Panc1 (cell line): ENCODE results near the gene ZNF835. TPM values are rescaled to one million over a fixed set of nuclear protein-coding genes. Genes with fewer than 3 reads are reported as not detected.

Source experiments
- ATAC-seq: fragments of 200-7000 bp; cut with Tn5 transposase; 2 replicates; pipeline ENCODE4 v1.9.1; 2020; ENCODE audit warnings: mild to moderate bottlenecking, moderate library complexity
- BruUV-seq: library from RNA; stranded (reverse); fragments of 400-500 nt; replicated peaks from 2 replicates; lab custom pipeline; 2021; lab: Mats Ljungman, UMichigan
- CTCF ChIA-PET: fragments of 300-600 bp; sonication (Branson Sonifier 250); formaldehyde crosslinking; loops from one replicate; lab custom pipeline; 2022; ENCODE audit warnings: antibody characterized with exemption; lab: Charles Lee
- POLR2A ChIA-PET: fragments of 300-600 bp; sonication (Branson Sonifier 250); formaldehyde crosslinking; loops from one replicate; lab custom pipeline; 2022; ENCODE audit warnings: antibody characterized with exemption; lab: Charles Lee
- DNase-seq: peaks from one replicate; pipeline ENCODE4 v3.0.0-alpha.2; 2010; ENCODE audit warnings: low read depth, low spot score
- H3K27ac ChIP-seq: 2 replicates; pipeline ENCODE4 v1.5.1; 2011; ENCODE audit warnings: mild to moderate bottlenecking, low read length, inconsistent platforms
- H3K27me3 ChIP-seq: fragments of 200-500 bp; sonication (Bioruptor generic); 2 replicates; pipeline ENCODE4 v1.6.0; 2014; ENCODE audit warnings: low read length, inconsistent platforms; ENCODE audit not compliant: control insufficient read depth, insufficient read depth
- H3K36me3 ChIP-seq: fragments of 200-500 bp; sonication (Bioruptor generic); 2 replicates; pipeline ENCODE4 v1.5.1; 2014; ENCODE audit warnings: inconsistent platforms, mild to moderate bottlenecking, low read length, moderate library complexity; ENCODE audit not compliant: control insufficient read depth, insufficient read depth
- H3K4me1 ChIP-seq: 2 replicates; pipeline ENCODE4 v1.5.1; 2011; ENCODE audit warnings: inconsistent platforms, mild to moderate bottlenecking, low read length, moderate library complexity; ENCODE audit not compliant: control insufficient read depth, insufficient read depth
- H3K4me3 ChIP-seq, 2 experiments: 2 replicates each; pipeline ENCODE4 v1.5.1; 2011 to 2012; ENCODE audit warnings: low read depth in 2 of 2, low read length in 2 of 2, mild to moderate bottlenecking in 2 of 2, inconsistent platforms in 1 of 2, moderate library complexity in 1 of 2
- H3K9me3 ChIP-seq: fragments of 200-500 bp; sonication (Bioruptor generic); 2 replicates; pipeline ENCODE4 v1.5.1; 2014; ENCODE audit warnings: low read depth, mild to moderate bottlenecking, inconsistent platforms, low read length, moderate library complexity; ENCODE audit not compliant: control insufficient read depth, insufficient read depth
- POLR2AphosphoS5 ChIP-seq: IDR thresholded peaks from 2 replicates; pipeline ENCODE4 v1.6.1; 2012; ENCODE audit warnings: mild to moderate bottlenecking, low read depth, low read length, moderate library complexity
- SIN3A ChIP-seq: IDR thresholded peaks from 2 replicates; pipeline ENCODE4 v1.6.1; 2012; ENCODE audit warnings: low read depth, mild to moderate bottlenecking, low read length, moderate library complexity, borderline replicate concordance; ENCODE audit not compliant: insufficient read depth
- TCF7L2 ChIP-seq: IDR thresholded peaks from 2 replicates; pipeline ENCODE4 v1.6.1; 2011; ENCODE audit warnings: mild to moderate bottlenecking, low read depth, low read length, inconsistent platforms
- in situ Hi-C: cut with HindIII; loops from 2 replicates; pipeline ENCODE4 v1.10.0; 2016; ENCODE audit warnings: low sequenced_read_pairs, low pct_unique_long_range_greater_than_20kb
- intact Hi-C: fragments of 100-400 bp; cut with micrococcal nuclease; formaldehyde crosslinking; loops from one replicate; pipeline ENCODE4 v1.10.0; 2022; ENCODE audit not compliant: unreplicated experiment
- total RNA-seq: library from RNA; stranded (reverse); gene quantifications from one replicate; pipeline ENCODE4 v1.2.1, GENCODE V29; 2021; ENCODE audit not compliant: unreplicated experiment
- TF ChIP-seq, protein P1 (sequence below): fragments of 450-650 bp; IDR thresholded peaks from 2 replicates; pipeline ENCODE4 v1.5.1; 2017; ENCODE audit warnings: mild to moderate bottlenecking
- TF ChIP-seq, protein P2 (sequence below), 2 experiments: IDR thresholded peaks; 2 replicates each; pipeline ENCODE4 v1.6.1; 2011 to 2012; ENCODE audit warnings: low read depth in 2 of 2, control low read depth in 1 of 2, low read length in 1 of 2, mild to moderate bottlenecking in 1 of 2, moderate library complexity in 1 of 2; ENCODE audit not compliant: insufficient read depth in 1 of 2

The ZNF835 gene
- total RNA-seq, 1 experiment from 2014 or later: not detected

DNA sequence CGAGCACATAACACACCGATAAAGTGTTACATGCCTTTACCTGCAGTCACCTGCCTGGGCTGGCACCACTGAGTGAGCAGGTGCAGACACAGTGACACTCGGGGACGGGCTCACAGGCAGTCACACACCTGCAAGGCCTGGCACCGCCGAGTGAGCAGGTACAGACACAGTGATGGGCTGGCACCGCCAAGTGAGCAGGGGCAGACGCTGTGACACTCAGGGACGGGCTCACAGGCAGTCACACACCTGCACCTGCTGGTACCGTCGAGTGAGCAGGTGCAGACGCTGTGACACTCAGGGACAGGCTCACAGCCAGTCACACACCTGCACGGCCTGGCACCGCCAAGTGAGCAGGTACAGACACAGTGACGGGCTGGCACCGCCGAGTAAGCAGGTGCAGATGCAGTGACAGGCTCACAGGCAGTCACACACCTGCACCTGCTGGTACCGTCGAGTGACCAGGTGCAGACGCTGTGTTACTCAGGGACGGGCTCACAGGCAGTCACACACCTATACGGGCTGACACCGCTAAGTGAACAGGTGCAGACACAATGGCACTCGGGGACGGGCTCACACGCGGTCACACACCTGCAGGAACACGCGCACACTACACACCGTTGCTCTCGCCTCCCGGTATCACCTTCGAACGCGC, 470 bp downstream of the ZNF835 start:
- Histone ChIP-seq H3K4me1 (no peaks in the 10 kb centered on the region), H3K27ac (no peak overlapping the region), H3K9me3 (no peaks in the 10 kb centered on the region; the same call in 1 of the 2 replicates), H3K27me3 (no peaks in the 10 kb centered on the region), H3K4me3 (no peak overlapping the region), H3K36me3 (no peaks in the 10 kb centered on the region)
- BruUV-seq: no TSS peak
- in situ Hi-C loops (no loop called here), intact Hi-C loops (no loop called here)
- ChIA-PET CTCF (no interaction called here), POLR2A (no interaction called here)
- no peak for ATAC-seq
- DNase-seq: no peak
- TF ChIP-seq, protein P1, sequence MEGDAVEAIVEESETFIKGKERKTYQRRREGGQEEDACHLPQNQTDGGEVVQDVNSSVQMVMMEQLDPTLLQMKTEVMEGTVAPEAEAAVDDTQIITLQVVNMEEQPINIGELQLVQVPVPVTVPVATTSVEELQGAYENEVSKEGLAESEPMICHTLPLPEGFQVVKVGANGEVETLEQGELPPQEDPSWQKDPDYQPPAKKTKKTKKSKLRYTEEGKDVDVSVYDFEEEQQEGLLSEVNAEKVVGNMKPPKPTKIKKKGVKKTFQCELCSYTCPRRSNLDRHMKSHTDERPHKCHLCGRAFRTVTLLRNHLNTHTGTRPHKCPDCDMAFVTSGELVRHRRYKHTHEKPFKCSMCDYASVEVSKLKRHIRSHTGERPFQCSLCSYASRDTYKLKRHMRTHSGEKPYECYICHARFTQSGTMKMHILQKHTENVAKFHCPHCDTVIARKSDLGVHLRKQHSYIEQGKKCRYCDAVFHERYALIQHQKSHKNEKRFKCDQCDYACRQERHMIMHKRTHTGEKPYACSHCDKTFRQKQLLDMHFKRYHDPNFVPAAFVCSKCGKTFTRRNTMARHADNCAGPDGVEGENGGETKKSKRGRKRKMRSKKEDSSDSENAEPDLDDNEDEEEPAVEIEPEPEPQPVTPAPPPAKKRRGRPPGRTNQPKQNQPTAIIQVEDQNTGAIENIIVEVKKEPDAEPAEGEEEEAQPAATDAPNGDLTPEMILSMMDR: no peak
- TF ChIP-seq SIN3A: no peak
- TF ChIP-seq TCF7L2: no peak
- TF ChIP-seq, protein P2, sequence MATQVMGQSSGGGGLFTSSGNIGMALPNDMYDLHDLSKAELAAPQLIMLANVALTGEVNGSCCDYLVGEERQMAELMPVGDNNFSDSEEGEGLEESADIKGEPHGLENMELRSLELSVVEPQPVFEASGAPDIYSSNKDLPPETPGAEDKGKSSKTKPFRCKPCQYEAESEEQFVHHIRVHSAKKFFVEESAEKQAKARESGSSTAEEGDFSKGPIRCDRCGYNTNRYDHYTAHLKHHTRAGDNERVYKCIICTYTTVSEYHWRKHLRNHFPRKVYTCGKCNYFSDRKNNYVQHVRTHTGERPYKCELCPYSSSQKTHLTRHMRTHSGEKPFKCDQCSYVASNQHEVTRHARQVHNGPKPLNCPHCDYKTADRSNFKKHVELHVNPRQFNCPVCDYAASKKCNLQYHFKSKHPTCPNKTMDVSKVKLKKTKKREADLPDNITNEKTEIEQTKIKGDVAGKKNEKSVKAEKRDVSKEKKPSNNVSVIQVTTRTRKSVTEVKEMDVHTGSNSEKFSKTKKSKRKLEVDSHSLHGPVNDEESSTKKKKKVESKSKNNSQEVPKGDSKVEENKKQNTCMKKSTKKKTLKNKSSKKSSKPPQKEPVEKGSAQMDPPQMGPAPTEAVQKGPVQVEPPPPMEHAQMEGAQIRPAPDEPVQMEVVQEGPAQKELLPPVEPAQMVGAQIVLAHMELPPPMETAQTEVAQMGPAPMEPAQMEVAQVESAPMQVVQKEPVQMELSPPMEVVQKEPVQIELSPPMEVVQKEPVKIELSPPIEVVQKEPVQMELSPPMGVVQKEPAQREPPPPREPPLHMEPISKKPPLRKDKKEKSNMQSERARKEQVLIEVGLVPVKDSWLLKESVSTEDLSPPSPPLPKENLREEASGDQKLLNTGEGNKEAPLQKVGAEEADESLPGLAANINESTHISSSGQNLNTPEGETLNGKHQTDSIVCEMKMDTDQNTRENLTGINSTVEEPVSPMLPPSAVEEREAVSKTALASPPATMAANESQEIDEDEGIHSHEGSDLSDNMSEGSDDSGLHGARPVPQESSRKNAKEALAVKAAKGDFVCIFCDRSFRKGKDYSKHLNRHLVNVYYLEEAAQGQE (IDR thresholded peaks at IDR 0.05; ENCODE audit: insufficient read depth in 1 of 2, low read depth in 2 of 2, low read length in 1 of 2): no peak
- no peak for TF ChIP-seq POLR2AphosphoS5

DNA sequence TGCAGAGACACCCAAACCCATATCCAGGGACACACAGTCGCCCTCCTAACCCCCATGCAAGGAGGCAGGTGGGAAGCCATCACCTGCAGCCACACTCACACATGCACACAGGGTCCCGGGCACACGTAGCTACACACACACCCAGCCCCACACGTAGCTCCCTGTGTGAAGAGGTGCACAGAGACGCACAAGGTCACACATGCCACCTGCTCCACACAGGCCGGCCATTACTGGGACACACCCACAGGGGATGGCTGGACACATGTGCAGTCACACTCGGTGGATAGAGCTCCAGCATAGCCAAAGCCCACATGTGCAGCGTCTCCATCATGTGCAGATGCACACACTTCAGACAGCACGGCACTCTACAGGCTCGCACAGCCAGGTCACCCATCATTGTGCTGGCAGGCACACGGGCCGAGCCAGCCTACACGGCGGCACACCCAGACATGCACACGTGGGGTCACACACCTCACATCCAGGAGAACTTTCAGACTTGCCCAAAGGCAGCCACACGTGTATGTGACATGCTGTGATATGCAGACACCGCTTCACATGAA, 1.1 kb downstream of the ZNF835 start:
- Histone ChIP-seq H3K27ac (no peak overlapping the region), H3K9me3 (no peaks in the 10 kb centered on the region; the same call in 1 of the 2 replicates), H3K4me1 (no peaks in the 10 kb centered on the region), H3K27me3 (no peaks in the 10 kb centered on the region), H3K36me3 (no peaks in the 10 kb centered on the region), H3K4me3 (no peak overlapping the region)
- DNase-seq: no peak
- TF ChIP-seq POLR2AphosphoS5: no peak
- TF ChIP-seq, protein P2 (IDR thresholded peaks at IDR 0.05; ENCODE audit: insufficient read depth in 1 of 2, low read depth in 2 of 2, low read length in 1 of 2): no peak
- TF ChIP-seq, protein P1: no peak
- no peak for TF ChIP-seq TCF7L2
- no peak for TF ChIP-seq SIN3A
- intact Hi-C loops: no loop called here
- in situ Hi-C loops: no loop called here
- ChIA-PET POLR2A (no interaction called here), CTCF (no interaction called here)
- ATAC-seq: no peak
- no TSS peak for BruUV-seq
